Liver (tissue), 9 donors: ENCODE measurements around the gene ZNFX1. TPM values are rescaled to one million over a fixed set of nuclear protein-coding genes. Genes with fewer than 3 reads are reported as not detected.

ENCODE experiments used
- DNase-seq: peaks from one replicate; pipeline ENCODE4 v3.0.0-alpha.2; 2017; ENCODE audit warnings: low spot score
- H3K27ac ChIP-seq, 2 donors: one replicate each; pipeline ENCODE4 v1.7.0; 2013; ENCODE audit warnings: inconsistent platforms in 2 of 2, low read length in 2 of 2, control low read depth in 1 of 2, low read depth in 1 of 2, mild to moderate bottlenecking in 1 of 2
- H3K27me3 ChIP-seq, 4 donors: one replicate each; pipeline versions ENCODE4 v1.6.1 to v1.7.0; 2013; ENCODE audit warnings: low read length in 3 of 4, inconsistent platforms in 1 of 4, mild to moderate bottlenecking in 1 of 4, moderate library complexity in 1 of 4; ENCODE audit not compliant: control insufficient read depth in 4 of 4, insufficient read depth in 4 of 4
- H3K36me3 ChIP-seq, 4 donors: one replicate each; pipeline versions ENCODE4 v1.6.1 to v1.7.0; 2013; ENCODE audit warnings: low read length in 3 of 4, mild to moderate bottlenecking in 3 of 4, low read depth in 1 of 4, moderate library complexity in 1 of 4; ENCODE audit not compliant: control insufficient read depth in 4 of 4, insufficient read depth in 3 of 4
- H3K4me1 ChIP-seq, 4 donors: one replicate each; pipeline versions ENCODE4 v1.6.1 to v1.7.0; 2013; ENCODE audit warnings: low read length in 3 of 4, mild to moderate bottlenecking in 3 of 4, moderate library complexity in 1 of 4; ENCODE audit not compliant: control insufficient read depth in 4 of 4, insufficient read depth in 4 of 4
- H3K4me3 ChIP-seq, 3 donors: one replicate each; pipeline versions ENCODE4 v1.6.1 to v1.7.0; 2013; ENCODE audit warnings: low read length in 3 of 3, control low read depth in 1 of 3, low read depth in 1 of 3, mild to moderate bottlenecking in 1 of 3
- H3K9ac ChIP-seq, 2 donors: one replicate each; pipeline ENCODE4 v1.7.0; 2013; ENCODE audit warnings: low read length in 2 of 2, mild to moderate bottlenecking in 2 of 2, moderate library complexity in 2 of 2, control low read depth in 1 of 2, low read depth in 1 of 2
- H3K9me3 ChIP-seq, 4 donors: one replicate each; pipeline versions ENCODE4 v1.6.1 to v1.7.0; 2013; ENCODE audit warnings: low read length in 3 of 4; ENCODE audit not compliant: control insufficient read depth in 4 of 4
- ATF3 ChIP-seq: IDR thresholded peaks from 2 replicates; pipeline ENCODE4 v1.6.1; 2016; ENCODE audit warnings: antibody characterized with exemption
- EGR1 ChIP-seq, 2 donors: IDR thresholded peaks; 2 replicates each; pipeline ENCODE4 v1.6.1; 2016 to 2018; ENCODE audit warnings: antibody characterized with exemption in 2 of 2, low read depth in 2 of 2
- FOXA1 ChIP-seq: IDR thresholded peaks from 2 replicates; pipeline ENCODE4 v1.6.1; 2016; ENCODE audit warnings: antibody characterized with exemption
- FOXA2 ChIP-seq: IDR thresholded peaks from 2 replicates; pipeline ENCODE4 v1.6.1; 2016; ENCODE audit warnings: antibody characterized with exemption
- GABPA ChIP-seq, 2 donors: IDR thresholded peaks in 1 of 2; conservative IDR thresholded peaks in 1 of 2; 2 replicates each; pipeline ENCODE4 v1.6.1; 2016; ENCODE audit warnings: antibody characterized with exemption in 2 of 2, mild to moderate bottlenecking in 1 of 2, moderate library complexity in 1 of 2
- HNF4A ChIP-seq, 2 donors: conservative IDR thresholded peaks; 2 replicates each; pipeline ENCODE4 v1.6.1; 2016; ENCODE audit warnings: antibody characterized with exemption in 2 of 2, mild to moderate bottlenecking in 2 of 2
- HNF4G ChIP-seq: IDR thresholded peaks from 2 replicates; pipeline ENCODE4 v1.6.1; 2016; ENCODE audit warnings: antibody characterized with exemption
- JUND ChIP-seq, 2 donors: IDR thresholded peaks; 2 replicates each; pipeline ENCODE4 v1.6.1; 2016; ENCODE audit warnings: antibody characterized with exemption in 2 of 2
- MAX ChIP-seq: IDR thresholded peaks from 2 replicates; pipeline ENCODE4 v1.6.1; 2016; ENCODE audit warnings: antibody characterized with exemption
- NR2F2 ChIP-seq: IDR thresholded peaks from 2 replicates; pipeline ENCODE4 v1.6.1; 2016; ENCODE audit warnings: antibody characterized with exemption
- REST ChIP-seq: IDR thresholded peaks from 2 replicates; pipeline ENCODE4 v1.6.1; 2016; ENCODE audit warnings: antibody characterized with exemption, mild to moderate bottlenecking
- RXRA ChIP-seq, 2 donors: IDR thresholded peaks; 2 replicates each; pipeline ENCODE4 v1.6.1; 2017 to 2018; ENCODE audit warnings: antibody characterized with exemption in 2 of 2, mild to moderate bottlenecking in 1 of 2
- SP1 ChIP-seq: IDR thresholded peaks from 2 replicates; pipeline ENCODE4 v1.6.1; 2018; ENCODE audit warnings: antibody characterized with exemption, mild to moderate bottlenecking
- TAF1 ChIP-seq: conservative IDR thresholded peaks from 2 replicates; pipeline ENCODE4 v1.6.1; 2016; ENCODE audit warnings: antibody characterized with exemption, mild to moderate bottlenecking
- YY1 ChIP-seq: IDR thresholded peaks from 2 replicates; pipeline ENCODE4 v1.6.1; 2016; ENCODE audit warnings: antibody characterized with exemption, mild to moderate bottlenecking
- whole genome bisulfite sequencing: extraction: QIAGEN DNeasy Blood & Tissue Kit; methylation state at CpG from one replicate; pipeline ENCODE4 v1.1.7; 2013; 5-methylcytosine and 5-hydroxymethylcytosine counted together
- polyA plus RNA-seq, 2 donors: library from polyadenylated mRNA; stranded (reverse) in 1 of 2; unstranded in 1 of 2; fragments of 200-250 nt in 1 of 2; fragments of >200 nt in 1 of 2; fragmentation: Nextera tagmentation in 1 of 2; extraction: Ambion mirVana in 1 of 2; gene quantifications; one replicate each; pipeline versions ENCODE4 v1.2.1 to v1.2.3, GENCODE V29; 2013 to 2015
- total RNA-seq, 2 donors: library from RNA; depleted of rRNA; stranded (reverse); fragments of >200 nt; gene quantifications; one replicate each; pipeline ENCODE4 v1.2.3, GENCODE V29; 2014
- TF ChIP-seq, protein P1 (sequence below): fragments of 150-350 bp; IDR thresholded peaks from 2 replicates; pipeline ENCODE4 v1.5.1; 2017; ENCODE audit warnings: improper control_type of control experiment, low read depth, low read length; ENCODE audit not compliant: missing input control
- TF ChIP-seq, protein P2 (sequence below): IDR thresholded peaks from 2 replicates; pipeline ENCODE4 v1.6.1; 2016; ENCODE audit warnings: antibody characterized with exemption
- donor health status: healthy.
- donor health status: healthy.
- donor health status: healthy.
- donor health status: healthy.
- donor health status: healthy.

ZNFX1 gene
- total and polyA plus RNA-seq, 4 donors = 6.9 to 16.1 (median 8.7) TPM

DNA sequence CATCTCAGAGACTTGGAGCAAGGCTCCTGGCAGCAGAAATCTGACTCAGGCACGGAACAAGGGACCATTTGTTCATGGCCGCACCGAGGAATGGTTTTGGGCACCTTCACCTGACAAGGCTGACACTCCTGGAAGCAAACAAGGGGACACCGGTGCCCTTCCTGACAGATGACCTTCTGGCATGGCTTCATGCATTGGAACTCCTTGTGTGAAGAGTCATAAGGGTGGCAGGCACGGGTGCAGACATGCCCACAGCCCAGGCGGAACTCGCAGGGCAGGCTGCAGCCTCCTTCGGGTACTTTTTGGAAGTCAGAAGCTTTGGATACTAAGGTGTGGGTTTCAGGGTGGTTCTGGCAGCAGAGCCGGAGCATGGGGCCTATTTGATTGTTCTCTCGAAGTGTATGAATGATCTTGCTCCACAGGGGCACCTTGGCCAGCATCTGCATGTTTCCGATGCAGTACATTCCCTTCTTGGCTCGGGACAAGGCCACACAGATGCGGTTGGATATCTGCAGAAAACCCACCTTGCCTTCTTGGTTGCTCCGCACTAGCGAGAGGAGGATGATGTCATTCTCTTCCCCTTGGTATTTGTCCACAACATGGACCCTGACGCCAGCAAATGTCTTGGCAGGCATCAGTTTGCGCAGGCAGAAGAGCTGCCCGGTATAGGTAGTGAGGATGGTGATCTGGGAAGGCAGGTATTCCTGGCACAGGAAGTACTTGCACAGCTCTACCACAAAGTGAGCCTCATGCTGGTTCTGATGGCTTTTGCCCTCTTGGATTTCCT lies 28.8 kb downstream of the ZNFX1 start:
- DNase-seq = no peak
- TF ChIP-seq MAX (no peak), GABPA (IDR thresholded peaks at IDR 0.05 in 1 of 2, conservative IDR thresholded peaks at IDR 0.05 in 1 of 2) (no peak), RXRA (IDR thresholded peaks at IDR 0.05) (no peak), HNF4A (conservative IDR thresholded peaks at IDR 0.05) (no peak), JUND (IDR thresholded peaks at IDR 0.05) (no peak), YY1 (no peak), ATF3 (no peak), HNF4G (no peak), NR2F2 (no peak), FOXA2 (no peak), TAF1 (no peak), FOXA1 (no peak)
- TF ChIP-seq, protein P1, sequence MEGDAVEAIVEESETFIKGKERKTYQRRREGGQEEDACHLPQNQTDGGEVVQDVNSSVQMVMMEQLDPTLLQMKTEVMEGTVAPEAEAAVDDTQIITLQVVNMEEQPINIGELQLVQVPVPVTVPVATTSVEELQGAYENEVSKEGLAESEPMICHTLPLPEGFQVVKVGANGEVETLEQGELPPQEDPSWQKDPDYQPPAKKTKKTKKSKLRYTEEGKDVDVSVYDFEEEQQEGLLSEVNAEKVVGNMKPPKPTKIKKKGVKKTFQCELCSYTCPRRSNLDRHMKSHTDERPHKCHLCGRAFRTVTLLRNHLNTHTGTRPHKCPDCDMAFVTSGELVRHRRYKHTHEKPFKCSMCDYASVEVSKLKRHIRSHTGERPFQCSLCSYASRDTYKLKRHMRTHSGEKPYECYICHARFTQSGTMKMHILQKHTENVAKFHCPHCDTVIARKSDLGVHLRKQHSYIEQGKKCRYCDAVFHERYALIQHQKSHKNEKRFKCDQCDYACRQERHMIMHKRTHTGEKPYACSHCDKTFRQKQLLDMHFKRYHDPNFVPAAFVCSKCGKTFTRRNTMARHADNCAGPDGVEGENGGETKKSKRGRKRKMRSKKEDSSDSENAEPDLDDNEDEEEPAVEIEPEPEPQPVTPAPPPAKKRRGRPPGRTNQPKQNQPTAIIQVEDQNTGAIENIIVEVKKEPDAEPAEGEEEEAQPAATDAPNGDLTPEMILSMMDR = no peak
- TF ChIP-seq, protein P2, sequence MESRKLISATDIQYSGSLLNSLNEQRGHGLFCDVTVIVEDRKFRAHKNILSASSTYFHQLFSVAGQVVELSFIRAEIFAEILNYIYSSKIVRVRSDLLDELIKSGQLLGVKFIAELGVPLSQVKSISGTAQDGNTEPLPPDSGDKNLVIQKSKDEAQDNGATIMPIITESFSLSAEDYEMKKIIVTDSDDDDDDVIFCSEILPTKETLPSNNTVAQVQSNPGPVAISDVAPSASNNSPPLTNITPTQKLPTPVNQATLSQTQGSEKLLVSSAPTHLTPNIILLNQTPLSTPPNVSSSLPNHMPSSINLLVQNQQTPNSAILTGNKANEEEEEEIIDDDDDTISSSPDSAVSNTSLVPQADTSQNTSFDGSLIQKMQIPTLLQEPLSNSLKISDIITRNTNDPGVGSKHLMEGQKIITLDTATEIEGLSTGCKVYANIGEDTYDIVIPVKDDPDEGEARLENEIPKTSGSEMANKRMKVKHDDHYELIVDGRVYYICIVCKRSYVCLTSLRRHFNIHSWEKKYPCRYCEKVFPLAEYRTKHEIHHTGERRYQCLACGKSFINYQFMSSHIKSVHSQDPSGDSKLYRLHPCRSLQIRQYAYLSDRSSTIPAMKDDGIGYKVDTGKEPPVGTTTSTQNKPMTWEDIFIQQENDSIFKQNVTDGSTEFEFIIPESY = no peak
- H3K9me3 ChIP-seq = no peaks in the 10 kb centered on the region
- H3K4me1 ChIP-seq = no peaks in the 10 kb centered on the region
- no peaks in the 10 kb centered on the region for H3K27me3 ChIP-seq
- H3K27ac ChIP-seq = no peak overlapping the region
- H3K9ac ChIP-seq = no peak overlapping the region
- WGBS = 94% methylated on average over 18 of the region's 18 CpGs
- peaks cover 18 to 90% (median 60%) of the 10 kb centered on the region in 4 donors for H3K36me3 ChIP-seq
- no peak overlapping the region for H3K4me3 ChIP-seq

GRCh38 chr20:49248301-49248700 lies 29.6 kb downstream of the ZNFX1 start:
- no peak overlapping the region for H3K27ac ChIP-seq
- WGBS = 91% methylated on average over 10 of the region's 10 CpGs
- H3K4me3 ChIP-seq = no peak overlapping the region
- no peak for DNase-seq
- no peak overlapping the region for H3K9ac ChIP-seq
- peaks cover 17 to 90% (median 62%) of the 10 kb centered on the region in 4 donors for H3K36me3 ChIP-seq
- no peaks in the 10 kb centered on the region for H3K27me3 ChIP-seq
- no peaks in the 10 kb centered on the region for H3K4me1 ChIP-seq
- no peaks in the 10 kb centered on the region for H3K9me3 ChIP-seq
- no peak for TF ChIP-seq GABPA (IDR thresholded peaks at IDR 0.05 in 1 of 2, conservative IDR thresholded peaks at IDR 0.05 in 1 of 2)
- TF ChIP-seq YY1 = no peak
- no peak for TF ChIP-seq SP1
- TF ChIP-seq MAX = no peak
- TF ChIP-seq HNF4A (conservative IDR thresholded peaks at IDR 0.05) = no peak
- no peak for TF ChIP-seq JUND (IDR thresholded peaks at IDR 0.05)
- TF ChIP-seq EGR1 (IDR thresholded peaks at IDR 0.05; ENCODE audit: low read depth in 2 of 2) = no peak
- TF ChIP-seq, protein P2 = no peak
- TF ChIP-seq, protein P1 = no peak
- TF ChIP-seq FOXA1 = no peak
- TF ChIP-seq FOXA2 = no peak
- no peak for TF ChIP-seq RXRA (IDR thresholded peaks at IDR 0.05)
- no peak for TF ChIP-seq TAF1
- no peak for TF ChIP-seq NR2F2
- no peak for TF ChIP-seq REST
- no peak for TF ChIP-seq HNF4G
